PC-3 (cell line): ENCODE measurements around the gene LTB. TPM values are rescaled to one million over a fixed set of nuclear protein-coding genes. Genes with fewer than 3 reads are reported as not detected.

Source experiments
- ATAC-seq: fragments of 200-7000 bp; cut with Tn5 transposase; 2 replicates; pipeline ENCODE4 v1.9.1; 2020; ENCODE audit warnings: mild to moderate bottlenecking, moderate library complexity
- BruUV-seq: library from RNA; stranded (reverse); fragments of 400-500 nt; replicated peaks from 2 replicates; lab custom pipeline; 2021; lab: Mats Ljungman, UMichigan
- CTCF ChIA-PET: fragments of 300-600 bp; sonication (Branson Sonifier 250); formaldehyde crosslinking; loops from one replicate; lab custom pipeline; 2022; ENCODE audit warnings: antibody characterized with exemption; lab: Charles Lee
- POLR2A ChIA-PET: fragments of 300-600 bp; sonication (Branson Sonifier 250); formaldehyde crosslinking; loops from one replicate; lab custom pipeline; 2022; ENCODE audit warnings: antibody characterized with exemption; ENCODE audit not compliant: unreplicated experiment; lab: Charles Lee
- DNase-seq: peaks from one replicate; pipeline ENCODE4 v3.0.0-alpha.2; 2015
- H2AFZ ChIP-seq: fragments of 300-600 bp; sonication (generic); 2 replicates; pipeline ENCODE4 v1.6.0; 2016; ENCODE audit warnings: antibody characterized with exemption, low read length
- H3F3A ChIP-seq: fragments of 300-600 bp; sonication (generic); one replicate; pipeline ENCODE4 v1.6.0; 2017; ENCODE audit warnings: antibody characterized with exemption, low read length, control low read depth, mild to moderate bottlenecking; ENCODE audit not compliant: unreplicated experiment
- H3K27ac ChIP-seq: fragments of 300-600 bp; sonication (generic); 2 replicates; pipeline ENCODE4 v1.5.1; 2016; ENCODE audit warnings: mild to moderate bottlenecking, low read length
- H3K27me3 ChIP-seq: fragments of 300-600 bp; sonication (generic); 2 replicates; pipeline ENCODE4 v1.6.1; 2016; ENCODE audit warnings: low read length, mixed read lengths
- H3K36me3 ChIP-seq: fragments of 300-600 bp; sonication (generic); 2 replicates; pipeline ENCODE4 v1.6.1; 2016; ENCODE audit warnings: low read depth, mixed run types, low read length, mixed read lengths
- H3K4me1 ChIP-seq: fragments of 300-600 bp; sonication (generic); 2 replicates; pipeline ENCODE4 v1.5.1; 2016; ENCODE audit warnings: low read length; ENCODE audit not compliant: insufficient read depth
- H3K4me2 ChIP-seq: fragments of 300-600 bp; sonication (generic); 2 replicates; pipeline ENCODE4 v1.6.0; 2016; ENCODE audit warnings: low read length
- H3K4me3 ChIP-seq: fragments of 300-600 bp; sonication (generic); 2 replicates; pipeline ENCODE4 v1.5.1; 2016; ENCODE audit warnings: mild to moderate bottlenecking, low read length, mixed read lengths
- H3K79me2 ChIP-seq: fragments of 300-600 bp; sonication (generic); 2 replicates; pipeline ENCODE4 v1.6.1; 2017; ENCODE audit warnings: low read length, mixed read lengths
- H3K9ac ChIP-seq: fragments of 300-600 bp; sonication (generic); 2 replicates; pipeline ENCODE4 v1.6.0; 2016; ENCODE audit warnings: mild to moderate bottlenecking, low read length
- H3K9me2 ChIP-seq: fragments of 300-600 bp; sonication (generic); replicated peaks from 2 replicates; pipeline ENCODE4 v1.6.1; 2016; ENCODE audit warnings: mixed run types, low read length, mixed read lengths
- H3K9me3 ChIP-seq: fragments of 300-600 bp; sonication (generic); 2 replicates; pipeline ENCODE4 v1.6.1; 2016; ENCODE audit warnings: low read length, mixed read lengths
- H4K20me1 ChIP-seq: fragments of 300-600 bp; sonication (generic); 2 replicates; pipeline ENCODE4 v1.6.1; 2016; ENCODE audit warnings: low read length, mixed read lengths
- EZH2 ChIP-seq: fragments of 300-600 bp; sonication (generic); IDR thresholded peaks from one replicate; pipeline ENCODE4 v1.6.1; 2017; ENCODE audit warnings: antibody characterized with exemption, mild to moderate bottlenecking, low read length; ENCODE audit not compliant: unreplicated experiment
- EZH2phosphoT487 ChIP-seq: fragments of 300-600 bp; sonication (generic); IDR thresholded peaks from 2 replicates; pipeline ENCODE4 v1.6.1; 2018; ENCODE audit warnings: mild to moderate bottlenecking, antibody characterized with exemption, low read length, borderline replicate concordance
- intact Hi-C: fragments of 100-400 bp; cut with micrococcal nuclease; formaldehyde crosslinking; loops from 2 replicates; pipeline ENCODE4 v1.9.0; 2023
- total RNA-seq: library from RNA; depleted of rRNA; stranded (reverse); fragments of >200 nt; gene quantifications from 2 replicates; pipeline ENCODE4 v1.2.3, GENCODE V29; 2014
- TF ChIP-seq, protein P1 (sequence below): fragments of 300-600 bp; sonication (generic); conservative IDR thresholded peaks from 2 replicates; pipeline ENCODE4 v1.5.1; 2017; ENCODE audit warnings: antibody characterized with exemption, low read depth, mild to moderate bottlenecking, low read length

LTB gene
- total RNA-seq, 1 experiment from 2014 or later: 1.5 TPM

DNA sequence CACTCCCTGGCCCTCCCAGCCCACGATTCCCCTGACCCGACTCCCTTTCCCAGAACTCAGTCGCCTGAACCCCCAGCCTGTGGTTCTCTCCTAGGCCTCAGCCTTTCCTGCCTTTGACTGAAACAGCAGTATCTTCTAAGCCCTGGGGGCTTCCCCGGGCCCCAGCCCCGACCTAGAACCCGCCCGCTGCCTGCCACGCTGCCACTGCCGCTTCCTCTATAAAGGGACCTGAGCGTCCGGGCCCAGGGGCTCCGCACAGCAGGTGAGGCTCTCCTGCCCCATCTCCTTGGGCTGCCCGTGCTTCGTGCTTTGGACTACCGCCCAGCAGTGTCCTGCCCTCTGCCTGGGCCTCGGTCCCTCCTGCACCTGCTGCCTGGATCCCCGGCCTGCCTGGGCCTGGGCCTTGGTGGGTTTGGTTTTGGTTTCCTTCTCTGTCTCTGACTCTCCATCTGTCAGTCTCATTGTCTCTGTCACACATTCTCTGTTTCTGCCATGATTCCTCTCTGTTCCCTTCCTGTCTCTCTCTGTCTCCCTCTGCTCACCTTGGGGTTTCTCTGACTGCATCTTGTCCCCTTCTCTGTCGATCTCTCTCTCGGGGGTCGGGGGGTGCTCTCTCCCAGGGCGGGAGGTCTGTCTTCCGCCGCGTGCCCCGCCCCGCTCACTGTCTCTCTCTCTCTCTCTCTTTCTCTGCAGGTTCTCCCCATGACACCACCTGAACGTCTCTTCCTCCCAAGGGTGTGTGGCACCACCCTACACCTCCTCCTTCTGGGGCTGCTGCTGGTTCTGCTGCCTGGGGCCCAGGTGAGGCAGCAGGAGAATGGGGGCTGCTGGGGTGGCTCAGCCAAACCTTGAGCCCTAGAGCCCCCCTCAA, 9.9 kb downstream of the LTB start, which contains the start of gene LTA:
TSS of gene LTA (plus strand) at position 249 of the 871 bp plus-strand sequence. CDS start at position 703, 454 bp downstream.
- H3K9ac ChIP-seq: no peak within 1 kb of the TSS
- POLR2A ChIA-PET: no interaction called here
- no peak within 1 kb of the TSS for H3K4me3 ChIP-seq
- intact Hi-C loops: no loop called here
- no TSS peak for BruUV-seq
- H3K27me3 ChIP-seq: no peaks in the 10 kb centered on the region
- no peak within 1 kb of the TSS for H3K4me2 ChIP-seq
- TF ChIP-seq, protein P1, sequence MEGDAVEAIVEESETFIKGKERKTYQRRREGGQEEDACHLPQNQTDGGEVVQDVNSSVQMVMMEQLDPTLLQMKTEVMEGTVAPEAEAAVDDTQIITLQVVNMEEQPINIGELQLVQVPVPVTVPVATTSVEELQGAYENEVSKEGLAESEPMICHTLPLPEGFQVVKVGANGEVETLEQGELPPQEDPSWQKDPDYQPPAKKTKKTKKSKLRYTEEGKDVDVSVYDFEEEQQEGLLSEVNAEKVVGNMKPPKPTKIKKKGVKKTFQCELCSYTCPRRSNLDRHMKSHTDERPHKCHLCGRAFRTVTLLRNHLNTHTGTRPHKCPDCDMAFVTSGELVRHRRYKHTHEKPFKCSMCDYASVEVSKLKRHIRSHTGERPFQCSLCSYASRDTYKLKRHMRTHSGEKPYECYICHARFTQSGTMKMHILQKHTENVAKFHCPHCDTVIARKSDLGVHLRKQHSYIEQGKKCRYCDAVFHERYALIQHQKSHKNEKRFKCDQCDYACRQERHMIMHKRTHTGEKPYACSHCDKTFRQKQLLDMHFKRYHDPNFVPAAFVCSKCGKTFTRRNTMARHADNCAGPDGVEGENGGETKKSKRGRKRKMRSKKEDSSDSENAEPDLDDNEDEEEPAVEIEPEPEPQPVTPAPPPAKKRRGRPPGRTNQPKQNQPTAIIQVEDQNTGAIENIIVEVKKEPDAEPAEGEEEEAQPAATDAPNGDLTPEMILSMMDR: no peak
- TF ChIP-seq EZH2 (no peak), EZH2phosphoT487 (no peak)
- CTCF ChIA-PET: no interaction called here
- no peaks in the 10 kb centered on the region for H3K4me1 ChIP-seq
- no peaks in the 10 kb centered on the region for H3K36me3 ChIP-seq
- DNase-seq (no peak), ATAC-seq (no peak)
- no peaks in the 10 kb centered on the region for H4K20me1 ChIP-seq
- no peak within 1 kb of the TSS for H2AFZ ChIP-seq
- H3K9me2 ChIP-seq: no peaks in the 10 kb centered on the region
- H3K9me3 ChIP-seq: no peaks in the 10 kb centered on the region
- no peaks in the 10 kb centered on the region for H3F3A ChIP-seq
- no peaks in the 10 kb centered on the region for H3K79me2 ChIP-seq
- H3K27ac ChIP-seq: no peak within 1 kb of the TSS

DNA sequence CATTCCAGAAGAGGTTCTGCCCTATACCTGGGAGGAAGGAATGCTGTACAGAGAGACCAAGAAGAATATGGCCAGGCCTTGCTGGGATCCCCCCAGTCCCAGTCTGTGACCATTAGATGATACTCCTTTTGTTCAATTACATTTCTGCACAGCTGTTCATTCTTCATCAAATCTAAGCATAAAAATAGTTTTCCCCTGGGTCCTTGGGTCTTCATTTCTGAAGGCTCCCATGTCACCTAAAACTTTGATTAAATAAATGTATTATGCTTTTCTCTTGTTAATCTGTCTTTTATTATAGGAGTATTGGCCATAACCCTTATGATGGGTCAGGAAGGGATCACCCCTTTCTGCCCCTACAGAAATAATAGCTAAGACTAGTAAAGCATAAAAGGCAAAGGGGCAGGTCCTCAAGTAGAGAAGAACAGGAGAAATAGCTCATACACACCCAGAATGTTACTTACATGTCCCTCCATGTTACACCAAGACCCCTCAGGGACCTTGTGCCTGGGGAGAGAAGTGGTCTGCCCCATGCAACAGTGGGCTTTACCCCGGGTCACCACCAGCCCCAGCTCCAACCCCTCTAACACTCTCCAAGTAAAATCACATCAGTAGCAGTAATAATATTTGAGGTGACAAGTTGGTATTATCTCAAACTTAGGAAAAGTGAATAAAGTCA, 12.2 kb downstream of the LTB start:
- no peak overlapping the region for H3K27ac ChIP-seq
- H3K9me2 ChIP-seq: no peaks in the 10 kb centered on the region
- ATAC-seq (no peak), DNase-seq (no peak)
- H3K79me2 ChIP-seq: no peaks in the 10 kb centered on the region
- no peak overlapping the region for H3K9ac ChIP-seq
- CTCF ChIA-PET: no interaction called here
- H3K4me2 ChIP-seq: no peak overlapping the region
- H3K27me3 ChIP-seq: no peaks in the 10 kb centered on the region
- BruUV-seq: no TSS peak
- no peak overlapping the region for H3K4me3 ChIP-seq
- POLR2A ChIA-PET: no interaction called here
- H3K9me3 ChIP-seq: no peaks in the 10 kb centered on the region
- intact Hi-C loops: no loop called here
- H3F3A ChIP-seq: no peaks in the 10 kb centered on the region
- H2AFZ ChIP-seq: no peak overlapping the region
- H4K20me1 ChIP-seq: no peaks in the 10 kb centered on the region
- no peaks in the 10 kb centered on the region for H3K36me3 ChIP-seq
- H3K4me1 ChIP-seq: no peaks in the 10 kb centered on the region
- no peak for TF ChIP-seq EZH2phosphoT487
- TF ChIP-seq EZH2: no peak
- TF ChIP-seq, protein P1: no peak
